Measurements from ENCODE around the gene AMBP. TPM values are rescaled to one million over a fixed set of nuclear protein-coding genes. Genes with fewer than 3 reads are reported as not detected.
A peak's percentile ranks its signal among the peaks of the same experiment; 100 is the strongest.

The AMBP gene
- polyA plus RNA-seq (2011; rRNA removed) (9.4 and 9.9 TPM in 2 replicates), polyA plus RNA-seq (2017; fragmentation: RNase III; extraction: RNeasy Plus Mini Kit Qiagen cat#74134 plus additional on column Dnase treatment) (6.1 to 9.2 TPM (median 6.8 TPM) in 3 replicates), polyA minus RNA-seq (2011; rRNA and poly(A)+ RNA removed) (4.5 and 8.3 TPM in 2 replicates)
- polyA plus RNA-seq (2012; cell fraction: cytosol; rRNA removed): 5.5 and 6.4 TPM in 2 replicates
- polyA plus RNA-seq (2012; cell fraction: nucleus; rRNA removed): 9.1 and 9.3 TPM in 2 replicates

- FAIRE-seq (no peak), ATAC-seq (no peak), DNase-seq (ENCODE audit: low read depth in 1 of 2, low spot score in 1 of 2) (peak in 1 of 2 experiments; percentile 26)
- Histone ChIP-seq H3K4me3 (no peak within 1 kb of the TSS), H3K27ac (peak within 1 kb of the TSS; percentile 93 to 94), H3K4me1 (peaks cover 61% of the 10 kb centered on the region), H3K4me2 (peak within 1 kb of the TSS; percentile 38; the same call in 2 of the 3 replicates), H3K9me3 (no peaks in the 10 kb centered on the region)
- POLR2A ChIA-PET: no interaction called here
- 77% methylated on average over 13 of the region's 16 CpGs for WGBS (ENCODE audit: missing lambda C conversion rate)
- TF ChIP-seq MAFK (IDR thresholded peaks at IDR 0.05; ENCODE audit: partially characterized antibody) (peak; percentile 96), KDM1A (IDR thresholded peaks at IDR 0.05; ENCODE audit: low read depth) (0 out of 2 replicates have a peak, but pooled peaks have one; percentile 16), RNF2 (IDR thresholded peaks at IDR 0.05; ENCODE audit: borderline replicate concordance, low read depth) (no peak), NFE2L2 (conservative IDR thresholded peaks at IDR 0.05; ENCODE audit: low read length) (peak; percentile 96), SREBF2 (IDR thresholded peaks at IDR 0.05) (no peak), TFCP2L1 (CRISPR knock-in tag; IDR thresholded peaks at IDR 0.05) (no peak)
- CTCF ChIA-PET: interaction anchor here (0.6 to 10.1 kb wide), 6 partner anchors 10 to 822 kb away, joined by 3 to 191 read pairs (median 4); partner anchors contain the start of gene COL27A1
Measured at GRCh38 chr9:114078021-114078780, at the start of gene AMBP. TSS of gene AMBP (minus strand) at chr9:114078300. CDS start at chr9:114078209, 91 bp downstream.

- ATAC-seq (no peak), FAIRE-seq (no peak), DNase-seq (ENCODE audit: low read depth in 1 of 2, low spot score in 1 of 2) (no peak)
- Histone ChIP-seq H3K4me2 (no peak overlapping the region), H3K4me3 (no peak overlapping the region), H3K9me3 (peaks cover 10% of the 10 kb centered on the region; the same call in 2 of the 3 replicates), H3K4me1 (no peaks in the 10 kb centered on the region), H3K27ac (no peak overlapping the region)
- TF ChIP-seq RAD21 (conservative IDR thresholded peaks at IDR 0.05 in 1 of 2, IDR thresholded peaks at IDR 0.05 in 1 of 2): no peak
- TF ChIP-seq JUN (IDR thresholded peaks at IDR 0.05): no peak
- TF ChIP-seq ATOH8 (CRISPR knock-in tag; IDR thresholded peaks at IDR 0.05; ENCODE audit: low read depth): no peak
- no peak for TF ChIP-seq HEYL (CRISPR knock-in tag; IDR thresholded peaks at IDR 0.05)
- TF ChIP-seq HOXB5 (CRISPR knock-in tag; IDR thresholded peaks at IDR 0.05): no peak
- no peak for TF ChIP-seq CHD2 (IDR thresholded peaks at IDR 0.05; ENCODE audit: low read length, partially characterized antibody)
- POLR2A ChIA-PET: no interaction called here
- CTCF ChIA-PET: interaction anchor here (1.4 to 4.4 kb wide), 2 partner anchors 19 to 44 kb away, joined by 3 to 25 read pairs; no protein-coding TSS in a partner anchor
- 80% methylated on average over 13 of the region's 13 CpGs for whole genome bisulfite sequencing (ENCODE audit: missing lambda C conversion rate)
Measured at GRCh38 chr9:114126247-114127060, 48.4 kb upstream of the AMBP start.

- H3K4me2 ChIP-seq: no peak overlapping the region
- no peak overlapping the region for H3K4me3 ChIP-seq
- peaks cover 10% of the 10 kb centered on the region; the same call in 2 of the 3 replicates for H3K9me3 ChIP-seq
- no peak for DNase-seq (ENCODE audit: low read depth in 1 of 2, low spot score in 1 of 2)
- POLR2A ChIA-PET: no interaction called here
- no peak for FAIRE-seq
- no peak for TF ChIP-seq ZSCAN20 (CRISPR knock-in tag; IDR thresholded peaks at IDR 0.05)
- TF ChIP-seq MAFK (IDR thresholded peaks at IDR 0.05; ENCODE audit: partially characterized antibody): no peak
- no peak for TF ChIP-seq ZC3H11A (IDR thresholded peaks at IDR 0.05)
- peak in 1 of 2 experiments; percentile 14; a peak in 1 of 6 replicates for ATAC-seq
- H3K4me1 ChIP-seq: no peaks in the 10 kb centered on the region
- H3K27ac ChIP-seq: no peak overlapping the region
- CTCF ChIA-PET: interaction anchor here (0.9 to 4.4 kb wide), 4 partner anchors 18 to 43 kb away, joined by 3 to 25 read pairs (median 4); no protein-coding TSS in a partner anchor
- 77% methylated on average over 10 of the region's 10 CpGs for WGBS (ENCODE audit: missing lambda C conversion rate)
Measured at GRCh38 chr9:114125476-114126013, 47.4 kb upstream of the AMBP start.

Data from A549 (cell line).